Heart left ventricle (tissue), 13 donors: ENCODE data around the gene ZNF658.
"Not testable (repeated sequence)": the region's sequence is repeated elsewhere in the genome, so short reads cannot be mapped to it uniquely, and the experiment has no call there.

Experiments used
- POLR2A ChIP-seq, 2 donors: fragments of 450-650 bp; IDR thresholded peaks; one replicate each; pipeline ENCODE4 v1.6.1; 2017; ENCODE audit warnings: antibody characterized with exemption in 2 of 2, mild to moderate bottlenecking in 2 of 2, moderate library complexity in 2 of 2
- TF ChIP-seq, protein P1 (sequence below), 12 donors: fragments of 200-600 bp; sonication (generic) in 4 of 12; IDR thresholded peaks; one replicate each; pipeline versions ENCODE4 v1.5.0 to v1.8.0; 2018 to 2022; ENCODE audit warnings: antibody characterized with exemption in 12 of 12, mild to moderate bottlenecking in 5 of 12
- donor health status: ischemic (EF 13 %, LVEDD 7.1; RV severe dilation, severe dysfunction).
- donor health status: DM: no; HTN: yes; CAD: no.
- donor health status: DM: no; HTN: no; CAD: no.
- donor health status: ischemic (EF 25% LVEDD 6.9; RV normal size, moderate dysfunction).
- donor health status: ischemic (EF 25% LVEDD 5.7; RV mildly dilated, moderate dysfunction).
- donor health status: ischemic (EF 35%, LVEDD 5.7; RV mildly dilated, moderate dysfunction).
- donor health status: nonischemic (EF 11% LVEDD 7.7; RV severe dilation, severe dysfunction).
- donor health status: DM: yes; HTN: yes; CAD: no.
- donor health status: PGD.
- donor health status: ischemic (EF 29% LVEDD 5.4; RV normal size, mild dysfunction).
- donor health status: nonischemic (EF 23%, LVEDD 6.1; RV moderate dilation, normal function).

DNA sequence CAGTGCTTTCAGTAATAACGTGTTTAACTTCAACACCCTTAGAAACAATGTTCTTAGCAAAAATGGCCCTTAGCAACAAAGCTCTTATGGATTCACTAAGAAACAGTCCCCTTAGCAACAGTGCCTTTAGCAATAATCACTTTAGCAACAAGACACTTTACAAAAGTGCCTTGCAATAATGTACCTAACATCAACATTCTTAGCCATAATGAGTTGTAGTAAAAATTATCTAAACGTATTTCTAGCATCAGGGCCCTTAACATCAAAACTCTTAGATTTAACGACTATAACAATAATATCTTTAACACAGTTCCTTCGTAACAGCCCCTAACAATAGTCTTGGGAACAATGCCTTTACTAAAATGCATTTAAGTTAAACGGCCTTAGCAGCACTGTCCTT lies 37.8 kb downstream of the ZNF658 start:
- TF ChIP-seq, protein P1, sequence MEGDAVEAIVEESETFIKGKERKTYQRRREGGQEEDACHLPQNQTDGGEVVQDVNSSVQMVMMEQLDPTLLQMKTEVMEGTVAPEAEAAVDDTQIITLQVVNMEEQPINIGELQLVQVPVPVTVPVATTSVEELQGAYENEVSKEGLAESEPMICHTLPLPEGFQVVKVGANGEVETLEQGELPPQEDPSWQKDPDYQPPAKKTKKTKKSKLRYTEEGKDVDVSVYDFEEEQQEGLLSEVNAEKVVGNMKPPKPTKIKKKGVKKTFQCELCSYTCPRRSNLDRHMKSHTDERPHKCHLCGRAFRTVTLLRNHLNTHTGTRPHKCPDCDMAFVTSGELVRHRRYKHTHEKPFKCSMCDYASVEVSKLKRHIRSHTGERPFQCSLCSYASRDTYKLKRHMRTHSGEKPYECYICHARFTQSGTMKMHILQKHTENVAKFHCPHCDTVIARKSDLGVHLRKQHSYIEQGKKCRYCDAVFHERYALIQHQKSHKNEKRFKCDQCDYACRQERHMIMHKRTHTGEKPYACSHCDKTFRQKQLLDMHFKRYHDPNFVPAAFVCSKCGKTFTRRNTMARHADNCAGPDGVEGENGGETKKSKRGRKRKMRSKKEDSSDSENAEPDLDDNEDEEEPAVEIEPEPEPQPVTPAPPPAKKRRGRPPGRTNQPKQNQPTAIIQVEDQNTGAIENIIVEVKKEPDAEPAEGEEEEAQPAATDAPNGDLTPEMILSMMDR (IDR thresholded peaks at IDR 0.05), result not testable (repeated sequence)
- not testable (repeated sequence) for TF ChIP-seq POLR2A (IDR thresholded peaks at IDR 0.05)
